ENCODE results near the gene LRMDA.

LRMDA gene

DNA sequence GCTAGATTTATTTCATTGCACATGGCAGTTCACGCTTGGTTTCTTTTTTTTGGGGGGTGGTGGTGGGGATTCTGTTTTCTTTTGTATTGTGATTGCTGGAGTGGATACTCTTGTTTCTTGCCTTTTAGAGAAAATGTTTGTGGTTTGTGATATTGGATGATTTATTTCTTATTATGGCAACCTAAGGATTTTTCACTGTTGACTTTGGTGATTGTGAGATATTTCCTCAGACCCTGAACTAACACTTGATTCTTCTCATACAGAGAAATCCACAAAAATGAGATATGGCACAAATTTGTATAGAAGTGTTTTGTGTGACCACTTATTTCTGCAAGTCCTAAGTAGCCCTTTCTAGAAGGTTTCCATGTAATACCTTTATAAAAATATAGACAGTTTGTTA is 871.1 kb downstream of the LRMDA start:
- DNase-seq = no peak

DNA sequence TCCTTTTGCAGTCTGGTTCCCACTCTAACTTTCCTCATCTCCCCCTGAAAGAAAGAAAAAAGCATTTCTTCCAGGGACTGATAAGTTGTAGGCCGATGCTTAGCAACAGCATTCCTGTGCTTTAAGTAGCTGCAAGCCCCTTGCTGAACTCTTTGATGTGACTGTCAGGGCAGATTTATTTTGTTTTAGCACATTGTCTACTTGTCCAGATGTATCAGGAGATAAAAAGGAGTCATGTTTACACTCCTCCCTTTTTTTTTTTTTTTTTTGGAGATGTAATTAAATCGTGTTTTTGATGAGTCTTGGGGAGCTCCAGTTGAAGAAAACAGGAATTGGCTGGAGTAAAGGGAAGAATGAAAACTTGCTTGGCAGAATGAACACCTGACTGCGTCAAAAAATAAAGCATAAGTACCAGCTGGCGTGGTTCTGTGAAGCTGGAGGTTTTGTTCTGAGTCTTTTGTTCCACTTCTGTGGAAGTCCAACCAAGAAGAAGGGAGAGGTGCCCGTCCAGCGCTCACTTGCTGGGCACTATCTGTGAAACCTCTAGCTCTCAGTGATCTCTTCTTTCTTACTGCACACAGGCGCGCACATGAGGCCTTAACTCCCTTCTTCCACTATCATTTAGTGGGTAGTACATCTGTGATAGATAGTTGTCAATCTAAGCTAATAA is 871.7 kb downstream of the LRMDA start:
- DNase-seq = no peak

DNA sequence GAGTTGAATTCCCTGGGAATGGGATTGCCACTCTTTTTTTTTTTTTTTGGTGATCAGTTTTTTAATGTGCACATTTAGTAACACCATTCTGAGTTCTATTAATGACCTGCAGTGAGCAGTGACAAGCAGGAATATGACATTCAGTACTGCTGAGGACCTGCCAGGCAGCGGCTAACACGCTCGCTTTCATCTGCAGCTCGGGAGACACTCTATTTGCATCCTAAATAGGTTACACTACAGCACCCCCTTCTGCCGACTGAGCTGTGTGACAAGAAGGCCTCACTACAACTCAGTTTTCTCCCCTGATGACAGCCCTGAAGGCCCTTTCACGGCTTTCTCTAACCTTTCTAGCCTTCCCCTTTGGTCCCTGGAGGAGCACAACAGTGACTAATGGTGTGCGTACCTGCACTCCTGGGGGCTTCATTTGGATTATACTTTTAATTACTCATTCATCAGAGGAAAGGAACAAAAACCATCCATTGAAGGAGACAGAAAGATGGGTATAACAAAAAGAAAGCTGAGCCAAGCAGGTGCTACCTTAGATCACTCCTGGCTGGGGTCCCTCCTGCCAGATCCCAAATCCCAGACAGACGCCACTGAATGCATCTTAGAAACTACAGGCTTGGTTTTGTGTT is 872.4 kb downstream of the LRMDA start:
- DNase-seq = peak; percentile 12

DNA sequence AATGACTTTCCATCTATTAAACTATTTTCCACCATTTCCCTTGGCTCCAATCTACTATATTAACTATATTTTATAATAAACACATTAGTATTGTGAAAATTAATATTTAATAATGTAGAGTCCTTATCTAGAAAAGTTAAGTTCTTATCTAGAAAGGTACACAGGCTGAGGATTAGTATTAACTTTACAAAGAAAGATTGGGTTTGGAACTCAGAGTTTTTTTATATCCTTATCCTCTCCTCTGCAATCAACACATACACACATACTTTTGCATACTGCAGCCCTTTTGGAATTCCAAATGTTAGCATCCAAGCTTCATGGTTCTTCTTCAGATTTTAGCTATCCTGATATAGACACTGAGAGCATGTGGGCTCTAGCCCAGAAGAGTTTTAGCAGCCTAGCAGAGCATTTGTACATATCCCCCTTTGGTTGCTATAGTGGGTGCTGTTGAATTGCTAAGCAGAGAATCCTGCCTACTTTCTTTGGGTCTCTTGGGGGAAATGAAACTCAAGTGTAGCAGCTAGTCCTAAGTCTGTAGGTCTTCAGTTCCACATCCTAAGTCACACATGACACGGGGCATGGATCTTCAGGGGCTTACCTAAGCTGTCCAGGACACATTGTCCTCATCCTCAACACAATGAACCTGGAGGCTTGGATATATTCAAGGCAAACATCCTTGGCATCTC is 874.6 kb downstream of the LRMDA start:
- DNase-seq = no peak

DNA sequence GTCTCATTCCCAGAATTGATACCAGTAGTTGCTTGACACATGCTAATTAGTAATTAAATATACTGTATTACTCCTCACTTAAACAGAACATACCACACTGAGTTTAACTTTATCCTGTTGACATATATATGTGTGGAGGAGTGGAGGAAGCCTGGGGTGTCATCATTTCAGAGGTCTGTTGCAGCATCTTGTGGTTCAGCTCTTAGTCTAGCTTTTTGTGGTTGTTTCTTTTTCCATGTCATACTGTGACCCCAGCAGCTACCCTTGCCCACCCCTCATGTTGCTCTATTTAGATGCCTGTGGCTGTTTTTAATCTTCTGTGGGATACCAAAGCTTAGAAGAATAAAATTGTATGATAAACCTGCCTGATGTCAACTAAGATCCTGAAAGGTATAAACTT is 875.4 kb downstream of the LRMDA start:
- DNase-seq = no peak

DNA sequence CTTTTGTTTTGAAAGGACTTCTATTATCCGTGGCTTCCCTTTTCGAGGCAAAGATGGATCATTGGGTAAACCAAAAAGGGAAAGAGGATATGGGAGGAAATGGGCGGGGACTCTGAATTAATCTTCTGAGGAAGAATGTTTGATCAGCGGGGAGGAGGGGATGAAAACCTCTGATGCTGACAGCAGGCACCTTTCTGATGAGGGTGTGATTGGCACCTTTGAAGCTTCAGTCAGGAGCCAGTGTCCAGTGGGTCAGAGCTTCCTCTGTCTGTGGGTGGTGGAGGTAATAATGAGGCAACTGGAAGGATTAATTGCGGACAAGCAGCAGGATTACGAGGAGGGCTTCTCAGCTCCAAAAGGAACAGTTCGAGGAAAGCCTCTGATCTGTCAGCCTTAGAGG is 877.6 kb downstream of the LRMDA start:
- DNase-seq = no peak

DNA sequence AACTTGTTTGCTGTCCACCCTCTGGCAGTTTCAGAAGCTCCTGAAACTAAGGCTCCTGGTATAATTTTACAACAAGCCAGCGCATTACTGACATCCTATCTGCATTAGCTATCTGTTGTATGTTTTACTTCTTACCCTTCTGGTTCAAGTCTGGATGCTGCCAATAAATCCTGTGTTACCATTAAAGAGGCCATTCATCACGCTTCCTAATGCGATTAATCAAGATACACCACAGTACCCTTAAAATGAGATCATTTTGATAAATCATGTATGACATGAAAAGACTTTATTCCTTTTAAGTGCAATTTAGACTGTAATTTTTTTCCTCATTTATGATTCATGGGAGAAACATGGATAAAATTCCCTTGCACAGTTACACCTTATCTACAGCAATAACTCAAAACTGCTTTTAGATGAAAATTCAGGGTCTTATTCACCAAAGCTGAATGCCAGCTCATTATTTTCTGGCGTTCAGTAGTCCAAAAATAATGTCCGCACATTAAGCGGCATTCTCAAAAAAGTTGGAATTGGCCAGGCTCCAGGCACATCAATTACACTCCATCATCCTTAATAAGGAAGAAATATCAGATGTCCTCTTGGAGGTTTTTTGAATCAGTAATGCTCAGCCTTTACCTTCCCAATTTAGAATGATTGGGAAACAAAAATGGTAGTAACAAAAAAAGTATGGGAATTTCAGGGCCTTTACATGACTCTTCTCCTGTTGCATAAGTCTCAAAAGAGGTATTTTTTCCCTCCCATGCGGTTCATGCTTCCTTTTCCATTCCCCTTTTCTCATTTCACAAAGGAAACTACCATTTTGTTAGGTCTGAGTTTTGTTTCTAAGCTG is 878.5 kb downstream of the LRMDA start:
- DNase-seq = no peak

DNA sequence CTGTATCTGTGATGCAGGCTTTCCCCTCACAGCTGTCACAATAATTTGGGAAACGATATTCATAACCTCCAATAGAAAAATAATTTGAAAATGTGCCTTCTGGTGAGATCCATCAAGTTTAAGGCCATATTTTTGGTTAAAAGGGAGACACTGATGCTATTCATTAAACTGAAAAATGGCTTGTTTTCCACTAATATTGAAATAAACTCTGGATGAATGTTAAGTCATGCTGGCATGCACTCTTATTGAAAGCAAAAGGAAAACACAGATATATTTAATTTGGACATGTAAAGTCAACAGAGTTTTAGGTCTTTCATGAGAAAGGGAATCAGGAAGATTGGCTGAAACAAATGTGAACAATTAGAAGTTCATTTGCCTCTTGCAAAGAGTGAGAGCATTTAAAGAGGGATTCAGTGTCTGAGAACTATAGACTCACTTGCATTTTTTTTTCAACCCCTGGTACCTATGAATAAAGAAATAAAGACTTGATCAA is 879.2 kb downstream of the LRMDA start:
- DNase-seq = no peak

DNA sequence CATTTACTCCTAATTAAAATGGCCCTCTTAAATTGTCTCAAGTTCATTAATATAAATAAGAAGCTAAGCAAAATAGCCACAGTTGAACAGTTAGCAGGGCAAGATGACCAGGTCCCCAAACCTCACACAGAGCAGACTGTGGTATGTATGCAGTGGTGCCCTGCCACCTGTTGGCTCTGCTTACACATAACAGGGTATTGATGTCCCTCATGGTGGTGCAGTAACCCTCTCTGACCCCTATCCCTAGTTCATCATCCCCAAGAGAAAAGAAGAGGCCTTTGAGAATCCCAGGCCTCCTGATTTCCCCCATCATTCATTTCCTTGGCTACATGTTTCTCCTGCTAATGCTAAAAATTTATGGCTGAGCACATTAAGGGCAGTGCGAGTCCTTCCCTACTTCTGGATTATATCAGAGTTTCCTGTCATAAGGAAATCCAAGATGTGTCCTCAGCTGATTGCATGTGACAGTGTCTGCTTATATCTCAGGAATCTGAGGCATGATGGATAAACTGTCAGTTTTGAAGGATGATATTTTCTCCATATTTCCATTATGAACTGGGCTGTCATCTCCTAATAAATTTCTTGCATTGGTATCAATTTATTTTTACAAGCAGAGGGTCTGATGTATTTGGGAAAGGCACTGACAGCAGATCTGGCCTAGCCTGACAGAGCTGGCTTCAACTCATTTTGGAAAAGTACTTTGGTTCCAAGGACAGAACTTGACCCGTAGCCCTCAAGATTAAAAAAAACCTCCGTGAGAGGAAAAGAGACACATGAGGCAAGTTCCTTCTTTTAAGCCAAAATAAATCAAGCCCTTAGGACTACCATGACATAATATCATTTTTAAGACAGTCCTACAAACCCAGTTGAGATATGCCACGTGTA is 880.6 kb downstream of the LRMDA start:
- no peak for DNase-seq

DNA sequence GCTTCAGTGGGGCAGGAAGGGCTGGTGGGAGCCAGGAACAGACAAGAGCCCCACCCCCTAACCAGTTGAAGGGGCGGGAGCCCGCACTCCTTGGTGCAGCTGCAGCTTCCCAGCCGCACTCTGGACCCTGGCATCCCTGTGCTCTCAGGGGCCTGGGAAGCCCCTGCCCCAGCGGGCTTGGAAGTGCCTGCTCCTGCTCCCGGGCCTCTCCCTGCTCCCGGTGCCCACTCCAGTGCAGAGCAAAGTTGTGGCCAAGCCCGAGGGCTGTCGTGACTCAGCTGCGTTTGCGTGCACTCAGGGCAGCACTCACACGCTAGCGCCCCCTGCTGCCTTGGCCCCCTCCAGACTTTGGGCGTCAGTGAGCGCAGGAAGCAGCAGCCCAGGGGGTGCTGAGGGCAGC is 883.8 kb downstream of the LRMDA start:
- DNase-seq = no peak

DNA sequence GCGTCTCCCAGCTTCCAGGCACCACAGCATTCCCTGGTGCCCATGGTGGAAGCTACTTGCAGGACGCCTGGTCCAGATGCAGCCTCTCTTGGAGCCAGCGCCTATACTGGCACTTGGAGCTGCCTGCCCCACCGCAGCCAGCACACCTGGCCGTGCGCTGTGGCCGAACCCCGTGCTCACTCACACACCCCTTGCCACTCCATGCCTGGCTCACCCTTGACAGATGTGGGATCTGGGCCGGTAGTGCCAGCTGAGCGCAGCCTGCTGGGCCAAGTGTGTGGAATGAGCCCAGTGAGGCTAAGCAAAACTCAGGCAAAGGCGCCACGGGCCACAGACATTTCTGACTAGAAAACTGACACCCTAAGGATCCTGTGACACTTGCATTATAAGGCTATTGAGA is 884.8 kb downstream of the LRMDA start:
- DNase-seq = no peak

DNA sequence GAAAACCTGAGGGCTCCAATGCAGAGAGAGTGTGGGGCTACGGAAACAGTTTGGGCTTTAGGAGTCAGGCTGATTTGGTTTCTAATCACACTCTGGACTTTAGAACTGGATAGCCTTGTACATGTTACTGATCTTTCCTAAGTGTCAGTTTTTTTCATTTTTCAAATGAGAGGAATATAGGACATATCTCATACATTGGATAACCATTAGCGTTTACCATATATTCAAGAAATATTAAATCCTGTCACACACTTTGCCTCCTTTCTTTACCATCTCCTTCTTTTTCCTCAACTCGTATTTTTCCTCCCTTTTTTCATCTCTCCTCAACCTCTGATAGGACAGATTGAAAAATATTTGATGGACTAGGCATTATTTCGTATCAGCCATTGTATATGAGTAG is 885.7 kb downstream of the LRMDA start:
- no peak for DNase-seq

DNA sequence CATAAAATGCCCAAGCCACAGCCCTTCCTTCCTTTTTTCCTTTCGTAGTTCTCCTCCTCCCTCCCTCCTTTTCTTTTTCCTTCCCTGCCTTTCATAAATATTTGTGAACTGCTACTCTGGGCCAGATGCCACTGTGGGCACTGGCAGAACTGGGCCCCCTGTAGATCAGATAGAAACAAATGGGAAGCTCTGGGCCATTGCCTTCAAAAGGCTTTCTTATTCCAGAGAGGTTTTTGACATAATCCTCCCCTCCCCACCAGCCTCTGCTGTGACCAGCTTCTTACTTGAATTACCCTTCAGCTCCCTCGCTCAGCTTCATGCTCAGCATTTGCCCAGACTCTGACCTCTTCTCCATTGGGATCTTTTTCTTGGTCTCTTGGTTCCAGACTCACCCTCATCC is 886.8 kb downstream of the LRMDA start:
- DNase-seq = no peak

DNA sequence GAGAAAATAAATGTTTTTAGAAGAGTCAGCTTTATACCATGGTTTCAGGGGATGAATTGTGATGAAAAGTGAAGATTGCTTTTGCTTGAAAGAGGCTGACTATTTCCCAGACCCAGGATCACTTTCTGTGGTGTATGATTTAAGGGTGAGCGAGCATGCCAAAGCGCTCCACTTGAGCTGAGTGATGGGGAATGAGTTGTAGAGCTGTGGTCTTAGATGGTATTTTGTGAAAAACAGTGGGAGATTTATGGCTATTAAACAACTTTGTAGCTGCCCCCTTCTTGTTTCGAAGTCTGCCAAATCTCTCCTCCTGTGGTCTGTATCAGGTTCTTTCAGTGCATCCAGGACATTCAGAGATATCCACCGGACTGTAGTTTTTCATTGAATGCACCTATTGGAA is 888.2 kb downstream of the LRMDA start:
- no peak for DNase-seq

DNA sequence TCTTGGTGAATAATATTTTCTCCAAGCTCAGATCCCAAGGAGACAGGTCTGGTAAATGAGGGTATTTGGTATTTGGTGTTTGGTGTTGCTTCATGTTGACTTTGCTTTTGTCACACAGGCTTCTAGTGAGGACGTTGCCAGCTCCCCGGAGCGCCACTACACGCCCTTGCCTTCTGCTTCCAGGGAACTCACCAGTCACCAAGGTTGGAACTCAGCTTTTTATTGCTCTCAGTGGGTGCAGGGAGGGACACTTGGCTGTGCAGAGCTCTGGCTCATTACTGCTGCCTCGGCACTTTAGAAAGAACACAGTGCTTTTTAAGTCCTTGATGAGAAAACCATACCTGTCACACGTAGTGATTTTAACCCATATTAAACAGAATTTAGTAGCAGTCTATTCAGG is 892.9 kb downstream of the LRMDA start:
- no peak for DNase-seq

DNA sequence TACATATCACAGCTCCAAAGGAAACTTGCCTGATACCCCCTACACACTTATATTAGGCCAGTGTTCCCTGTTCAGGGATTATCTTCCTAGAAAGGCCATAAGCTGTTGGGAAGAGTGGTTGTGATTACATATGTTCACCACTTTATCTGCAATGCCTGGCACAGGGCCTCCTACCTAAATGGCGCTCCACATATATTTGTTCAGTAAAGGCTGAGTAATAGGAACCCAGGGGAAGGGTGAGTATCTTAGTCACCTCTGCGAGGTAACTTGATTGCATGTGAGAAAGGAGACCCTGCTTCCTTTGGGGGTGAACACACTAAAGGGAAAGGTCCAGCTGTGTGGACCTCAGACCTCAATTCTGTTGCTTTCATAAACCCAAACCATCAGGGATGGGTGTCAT is 896.0 kb downstream of the LRMDA start:
- no peak for DNase-seq

DNA sequence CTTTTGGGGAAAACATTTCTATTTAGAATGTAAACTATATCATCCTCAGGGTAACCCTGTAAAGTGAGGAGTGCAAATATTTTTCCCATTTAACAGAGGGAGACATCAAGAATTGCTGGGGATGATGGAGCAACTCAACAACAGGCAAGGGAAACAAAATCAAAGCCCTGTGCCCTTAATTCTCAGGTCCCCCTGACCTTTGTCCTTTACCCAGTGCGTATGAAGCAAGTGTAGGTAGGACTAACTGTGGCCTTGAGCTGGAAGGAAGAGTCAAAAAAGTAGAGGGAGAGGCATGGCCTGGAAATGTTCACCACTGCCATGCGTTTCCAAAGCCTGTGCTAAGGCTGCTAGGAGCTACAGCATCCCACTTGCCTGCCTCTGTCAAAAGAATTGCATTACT is 896.9 kb downstream of the LRMDA start:
- no peak for DNase-seq

DNA sequence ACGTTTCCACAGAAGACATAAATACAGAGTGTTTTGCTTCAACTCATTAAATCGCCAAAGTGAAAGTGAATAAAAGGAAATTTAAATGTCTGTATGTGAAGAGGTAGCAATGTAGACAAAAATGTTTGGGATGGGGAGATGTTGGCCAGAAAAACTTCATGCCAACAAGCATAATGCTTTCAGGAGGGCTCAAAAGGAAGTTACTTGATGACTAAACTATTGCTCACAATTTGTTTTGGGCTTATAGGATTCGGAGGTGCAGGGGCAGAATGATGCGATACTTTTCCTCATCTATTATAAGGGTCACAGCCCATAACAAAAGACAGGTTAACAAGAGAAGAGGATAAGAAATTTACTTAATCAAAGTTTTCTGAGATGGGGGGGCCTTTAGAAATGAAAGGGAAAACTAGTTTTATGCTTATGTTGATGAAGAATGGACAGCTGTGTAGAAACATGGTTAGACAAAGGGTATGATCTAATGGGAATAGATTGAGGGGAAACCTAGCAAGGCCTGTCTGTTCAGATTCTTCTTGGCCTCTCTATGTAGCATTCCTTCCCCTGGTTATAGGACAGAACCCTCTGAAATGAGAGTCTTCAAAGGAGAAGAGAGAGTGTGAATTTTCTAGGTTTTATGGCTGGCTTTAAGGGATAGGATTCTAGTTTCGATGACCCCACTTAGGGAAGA is 898.6 kb downstream of the LRMDA start:
- no peak for DNase-seq

DNA sequence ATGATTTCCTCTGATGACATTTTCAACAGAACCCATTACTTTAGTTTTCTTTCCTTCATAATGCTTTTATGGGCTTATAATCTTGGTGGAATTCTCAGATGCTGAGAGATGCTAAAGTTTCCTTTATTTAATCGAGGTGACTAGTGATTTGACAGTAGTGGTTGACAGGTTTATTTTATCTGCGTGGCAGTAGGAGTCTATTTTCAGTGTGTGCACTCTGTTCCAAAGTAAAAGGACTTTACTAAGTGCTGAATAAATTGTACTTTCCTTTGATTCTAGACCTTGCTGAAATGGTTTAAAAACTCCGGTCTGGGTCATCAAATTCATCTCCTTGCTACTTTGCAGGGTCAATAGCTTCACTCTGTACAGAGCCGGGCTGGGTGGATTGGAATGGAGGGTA is 900.3 kb downstream of the LRMDA start:
- no peak for DNase-seq

DNA sequence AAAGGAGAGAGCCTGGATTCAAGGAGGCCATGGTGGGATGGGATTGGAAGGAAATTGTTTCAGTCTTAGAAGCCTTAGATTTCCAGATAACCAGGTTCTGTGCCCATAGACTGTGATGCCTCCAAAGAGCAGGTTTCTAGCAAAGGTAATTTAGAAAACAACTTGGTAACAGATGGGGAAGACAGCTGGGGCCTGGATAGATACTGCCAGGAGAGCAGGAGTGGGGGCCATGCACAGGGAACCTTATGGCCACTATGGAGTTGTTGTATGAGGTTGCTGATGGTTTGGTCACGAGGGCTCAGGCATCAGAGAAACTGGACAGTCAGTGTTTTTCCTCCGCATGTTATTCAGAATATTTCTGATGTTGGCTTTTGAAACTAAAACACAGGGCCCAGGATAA is 901.9 kb downstream of the LRMDA start:
- no peak for DNase-seq

DNA sequence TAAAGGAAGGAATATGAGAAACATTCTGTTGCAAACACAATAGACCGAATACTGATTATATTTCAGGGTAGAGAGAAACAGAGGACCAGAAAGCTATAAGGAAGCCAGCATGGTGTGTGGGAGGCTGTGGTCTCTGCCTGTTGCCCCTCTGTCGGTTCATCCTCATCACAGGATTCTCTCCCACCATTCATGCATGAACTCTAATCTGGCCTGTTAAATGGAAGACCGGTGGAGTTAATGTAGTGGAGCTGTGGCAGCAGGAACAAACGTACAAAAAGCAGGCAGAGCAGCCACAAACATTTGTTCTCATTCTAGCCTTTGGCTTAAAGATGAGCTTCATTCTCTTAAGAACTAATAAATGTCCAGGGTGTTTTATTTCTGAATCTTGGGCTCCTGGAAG is 902.4 kb downstream of the LRMDA start:
- DNase-seq = no peak

DNA sequence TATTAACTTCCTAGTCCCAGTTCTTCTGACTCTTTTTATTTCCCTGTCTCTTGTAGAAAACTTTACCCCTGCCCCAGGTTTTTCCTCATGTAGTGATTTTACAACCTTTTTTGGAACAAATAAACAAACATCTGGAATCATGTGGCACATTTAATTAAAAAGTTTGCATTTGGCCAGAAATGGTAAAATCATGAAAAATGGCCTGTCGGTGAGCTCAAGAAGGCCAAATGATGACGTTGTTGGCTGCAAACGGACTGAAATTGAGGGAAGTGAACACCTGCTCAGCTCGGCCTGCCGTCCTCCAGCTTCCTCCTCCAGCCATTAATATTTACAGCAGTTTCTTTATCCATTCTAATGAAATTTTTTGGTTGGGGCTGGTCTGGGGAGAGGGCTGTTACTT is 902.8 kb downstream of the LRMDA start:
- no peak for DNase-seq
